ENCODE measurements around the gene TAF5L. TPM values are rescaled to one million over a fixed set of nuclear protein-coding genes. Genes with fewer than 3 reads are reported as not detected.

The TAF5L gene
- 21.7 TPM for total RNA-seq
- long read RNA-seq, full-length matches to known transcripts: 1 of 4 reads
- long read RNA-seq, partial matches to known transcripts: 1 of 4 reads
- long read RNA-seq, other reads (novel, unspliced or antisense): 2 of 4 reads

- peak within 1 kb of the TSS; percentile 86 for H3K27ac ChIP-seq
- no peaks in the 10 kb centered on the region for H3K27me3 ChIP-seq (ENCODE audit: low read depth)
- DNase-seq: peak; percentile 92
- ATAC-seq: peak; percentile 98
- TF ChIP-seq CTCF (IDR thresholded peaks at IDR 0.05): no peak
- intact Hi-C loops (cut with DNase I): no loop called here
- H3K9me3 ChIP-seq: no peaks in the 10 kb centered on the region
- no peaks in the 10 kb centered on the region for H3K36me3 ChIP-seq
- peak within 1 kb of the TSS; percentile 97 for H3K4me3 ChIP-seq
- H3K4me1 ChIP-seq: peaks cover 35% of the 10 kb centered on the region
These were observed at the start of gene TAF5L, which contains the start of gene URB2 for GRCh38 chr1:229625915-229626831. TSS of gene TAF5L (minus strand) at chr1:229626122. CDS start at chr1:229614482, 11,640 bp downstream. TSS of gene URB2 (plus strand) at chr1:229626247. CDS start at chr1:229627634, 1,387 bp downstream.

- no peak for DNase-seq
- Histone ChIP-seq H3K4me3 (no peak overlapping the region), H3K36me3 (no peaks in the 10 kb centered on the region), H3K27ac (no peak overlapping the region), H3K27me3 (ENCODE audit: low read depth) (no peaks in the 10 kb centered on the region), H3K9me3 (no peaks in the 10 kb centered on the region), H3K4me1 (no peaks in the 10 kb centered on the region)
- no peak for ATAC-seq
- no peak for TF ChIP-seq CTCF (IDR thresholded peaks at IDR 0.05)
- intact Hi-C loops (cut with DNase I): no loop called here
These were observed 49.5 kb upstream of the TAF5L start for GRCh38 chr1:229675396-229675795.

GRCh38 chr1:229674042-229674441 is 48.1 kb upstream of the TAF5L start:
- Histone ChIP-seq H3K36me3 (no peaks in the 10 kb centered on the region), H3K4me3 (no peak overlapping the region), H3K9me3 (no peaks in the 10 kb centered on the region), H3K27ac (no peak overlapping the region), H3K4me1 (no peaks in the 10 kb centered on the region), H3K27me3 (ENCODE audit: low read depth) (no peaks in the 10 kb centered on the region)
- no peak for TF ChIP-seq CTCF (IDR thresholded peaks at IDR 0.05)
- intact Hi-C loops (cut with DNase I): no loop called here
- DNase-seq: no peak
- no peak for ATAC-seq

- intact Hi-C loops (cut with DNase I): no loop called here
- ATAC-seq (no peak), DNase-seq (no peak)
- Histone ChIP-seq H3K4me3 (no peak overlapping the region), H3K27me3 (ENCODE audit: low read depth) (no peaks in the 10 kb centered on the region), H3K4me1 (no peaks in the 10 kb centered on the region), H3K9me3 (no peaks in the 10 kb centered on the region), H3K27ac (no peak overlapping the region), H3K36me3 (no peaks in the 10 kb centered on the region)
- TF ChIP-seq CTCF (IDR thresholded peaks at IDR 0.05): no peak
These were observed 46.3 kb upstream of the TAF5L start for GRCh38 chr1:229672246-229672645.

GRCh38 chr1:229671310-229671709 is 45.4 kb upstream of the TAF5L start:
- intact Hi-C loops (cut with DNase I): no loop called here
- no peak overlapping the region for H3K4me3 ChIP-seq
- TF ChIP-seq CTCF (IDR thresholded peaks at IDR 0.05): no peak
- H3K27me3 ChIP-seq (ENCODE audit: low read depth): no peaks in the 10 kb centered on the region
- H3K4me1 ChIP-seq: no peaks in the 10 kb centered on the region
- ATAC-seq (no peak), DNase-seq (no peak)
- H3K9me3 ChIP-seq: no peaks in the 10 kb centered on the region
- no peaks in the 10 kb centered on the region for H3K36me3 ChIP-seq
- H3K27ac ChIP-seq: no peak overlapping the region
